ENCODE measurements around the gene PRKACG.

Gene PRKACG

GRCh38 chr9:68979538-68980314 lies 34.2 kb downstream of the PRKACG start:
- TF ChIP-seq, protein P1, sequence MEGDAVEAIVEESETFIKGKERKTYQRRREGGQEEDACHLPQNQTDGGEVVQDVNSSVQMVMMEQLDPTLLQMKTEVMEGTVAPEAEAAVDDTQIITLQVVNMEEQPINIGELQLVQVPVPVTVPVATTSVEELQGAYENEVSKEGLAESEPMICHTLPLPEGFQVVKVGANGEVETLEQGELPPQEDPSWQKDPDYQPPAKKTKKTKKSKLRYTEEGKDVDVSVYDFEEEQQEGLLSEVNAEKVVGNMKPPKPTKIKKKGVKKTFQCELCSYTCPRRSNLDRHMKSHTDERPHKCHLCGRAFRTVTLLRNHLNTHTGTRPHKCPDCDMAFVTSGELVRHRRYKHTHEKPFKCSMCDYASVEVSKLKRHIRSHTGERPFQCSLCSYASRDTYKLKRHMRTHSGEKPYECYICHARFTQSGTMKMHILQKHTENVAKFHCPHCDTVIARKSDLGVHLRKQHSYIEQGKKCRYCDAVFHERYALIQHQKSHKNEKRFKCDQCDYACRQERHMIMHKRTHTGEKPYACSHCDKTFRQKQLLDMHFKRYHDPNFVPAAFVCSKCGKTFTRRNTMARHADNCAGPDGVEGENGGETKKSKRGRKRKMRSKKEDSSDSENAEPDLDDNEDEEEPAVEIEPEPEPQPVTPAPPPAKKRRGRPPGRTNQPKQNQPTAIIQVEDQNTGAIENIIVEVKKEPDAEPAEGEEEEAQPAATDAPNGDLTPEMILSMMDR (IDR thresholded peaks at IDR 0.05; ENCODE audit: low read depth, low read length) = no peak
- H3K4me3 ChIP-seq (replicated peaks in 1 of 2; ENCODE audit: low read depth in 2 of 2, low read length in 2 of 2) = no peak overlapping the region
- no peak for DNase-seq (ENCODE audit: low read depth in 2 of 2)

- H3K4me3 ChIP-seq (replicated peaks in 1 of 2; ENCODE audit: low read depth in 2 of 2, low read length in 2 of 2) = no peak overlapping the region
- DNase-seq (ENCODE audit: low read depth in 2 of 2) = no peak
- TF ChIP-seq, protein P1 (IDR thresholded peaks at IDR 0.05; ENCODE audit: low read depth, low read length) = no peak
Observed at GRCh38 chr9:68978501-68978900, 35.4 kb downstream of the PRKACG start.

DNA sequence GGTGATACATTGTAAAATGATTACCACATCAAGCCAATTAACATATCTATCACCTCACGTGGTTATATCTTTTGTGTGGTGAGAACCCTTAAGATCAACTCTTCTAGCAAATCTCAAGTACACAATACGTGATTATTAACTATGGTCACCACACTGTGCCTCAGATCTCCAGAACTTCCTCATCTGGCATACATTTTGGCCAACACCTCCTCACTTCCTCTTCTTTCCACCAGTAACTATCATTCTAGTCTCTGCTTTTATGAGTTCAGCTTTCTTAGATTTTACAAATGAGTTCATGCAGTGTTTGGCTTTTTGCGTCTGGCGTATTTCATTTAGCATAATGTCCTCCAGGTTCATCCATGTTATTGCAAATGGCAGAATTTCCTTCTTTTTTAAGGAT lies 35.8 kb downstream of the PRKACG start:
- TF ChIP-seq, protein P1 (IDR thresholded peaks at IDR 0.05; ENCODE audit: low read depth, low read length) = no peak
- no peak for DNase-seq (ENCODE audit: low read depth in 2 of 2)
- H3K4me3 ChIP-seq (replicated peaks in 1 of 2; ENCODE audit: low read depth in 2 of 2, low read length in 2 of 2) = no peak overlapping the region

DNA sequence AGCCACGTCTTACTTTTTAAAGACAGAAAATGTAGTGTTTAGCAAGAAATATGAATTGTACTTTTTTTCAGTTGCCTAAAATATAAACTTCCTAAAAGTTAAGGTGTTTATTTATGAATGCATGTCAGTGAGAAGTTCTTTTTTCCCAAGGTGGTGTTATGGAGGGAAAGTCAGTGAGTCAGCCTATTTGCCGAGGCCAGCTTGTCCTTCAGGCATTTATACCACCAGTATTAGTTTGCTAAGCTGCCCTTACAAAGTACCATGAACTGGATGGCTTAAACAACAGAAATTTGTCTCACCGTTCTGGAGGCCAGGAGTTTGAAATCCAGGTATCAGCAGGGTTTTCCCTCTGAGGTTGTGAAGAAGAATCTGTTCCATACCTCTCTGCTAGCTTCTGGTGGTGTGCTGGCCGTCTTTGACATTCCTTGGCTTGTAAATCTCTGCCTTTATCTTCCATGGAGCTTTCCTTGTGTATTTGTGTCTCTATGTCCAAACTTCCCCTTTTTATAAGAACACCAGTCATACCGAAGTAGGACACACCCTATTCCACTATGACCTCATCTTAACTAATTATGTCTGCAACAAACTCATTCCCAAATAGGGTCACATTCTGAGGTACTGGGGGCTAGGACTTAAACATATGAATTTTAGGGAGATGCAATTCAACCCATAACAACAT lies 38.4 kb downstream of the PRKACG start:
- H3K4me3 ChIP-seq (replicated peaks in 1 of 2; ENCODE audit: low read depth in 2 of 2, low read length in 2 of 2) = no peak overlapping the region
- TF ChIP-seq, protein P1 (IDR thresholded peaks at IDR 0.05; ENCODE audit: low read depth, low read length) = no peak
- DNase-seq (ENCODE audit: low read depth in 2 of 2) = no peak

GRCh38 chr9:68974901-68975300 lies 39.0 kb downstream of the PRKACG start:
- H3K4me3 ChIP-seq (replicated peaks in 1 of 2; ENCODE audit: low read depth in 2 of 2, low read length in 2 of 2) = no peak overlapping the region
- TF ChIP-seq, protein P1 (IDR thresholded peaks at IDR 0.05; ENCODE audit: low read depth, low read length) = no peak
- DNase-seq (ENCODE audit: low read depth in 2 of 2) = no peak

DNA sequence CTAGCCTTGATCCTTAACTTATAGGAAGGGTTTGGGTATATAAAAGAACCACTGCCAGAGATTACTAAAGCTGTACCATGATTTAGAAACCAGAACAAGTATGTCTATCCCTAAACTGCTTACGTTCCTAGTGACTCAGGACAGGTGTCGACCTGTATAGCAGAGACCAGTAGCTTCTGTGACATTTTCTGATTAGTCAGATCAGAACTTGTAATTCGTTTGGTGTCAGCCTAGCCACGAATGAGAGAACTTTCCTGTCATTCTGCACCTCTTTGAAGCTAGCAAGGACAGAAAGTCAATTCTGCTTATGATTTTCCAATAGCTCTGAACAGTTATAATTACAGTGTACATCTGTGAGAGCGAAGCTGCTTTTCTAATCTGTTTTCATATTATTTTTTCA lies 39.5 kb downstream of the PRKACG start:
- H3K4me3 ChIP-seq (replicated peaks in 1 of 2; ENCODE audit: low read depth in 2 of 2, low read length in 2 of 2) = no peak overlapping the region
- no peak for DNase-seq (ENCODE audit: low read depth in 2 of 2)
- TF ChIP-seq, protein P1 (IDR thresholded peaks at IDR 0.05; ENCODE audit: low read depth, low read length) = no peak

Data from cardiac fibroblast (primary cell).